DMS53 treated with DMSO at 0.1 percent for 48 hours (cell line): ENCODE measurements around the gene XXYLT1.

Experiments used
- DNase-seq: peaks from one replicate; lab custom pipeline; 2025; ENCODE audit not compliant: unreplicated experiment; lab: John Stamatoyannopoulos, UW

The XXYLT1 gene

GRCh38 chr3:195137638-195138588 is 133.0 kb downstream of the XXYLT1 start:
- DNase-seq: no peak

GRCh38 chr3:195135917-195136316 is 135.0 kb downstream of the XXYLT1 start:
- no peak for DNase-seq

- no peak for DNase-seq
Measured at GRCh38 chr3:195134431-195134830, 136.5 kb downstream of the XXYLT1 start.

- DNase-seq: no peak
Measured at GRCh38 chr3:195133462-195133861, 137.5 kb downstream of the XXYLT1 start.

GRCh38 chr3:195133013-195133412 is 137.9 kb downstream of the XXYLT1 start:
- DNase-seq: no peak

- no peak for DNase-seq
Measured at GRCh38 chr3:195131176-195131575, 139.8 kb downstream of the XXYLT1 start.

GRCh38 chr3:195129644-195130492 is 141.1 kb downstream of the XXYLT1 start:
- DNase-seq: no peak

- DNase-seq: no peak
Measured at GRCh38 chr3:195129072-195129643, 141.8 kb downstream of the XXYLT1 start.

GRCh38 chr3:195128255-195129071 is 142.5 kb downstream of the XXYLT1 start:
- no peak for DNase-seq

GRCh38 chr3:195126056-195126605 is 144.8 kb downstream of the XXYLT1 start:
- DNase-seq: no peak

GRCh38 chr3:195125646-195126045 is 145.3 kb downstream of the XXYLT1 start:
- no peak for DNase-seq

GRCh38 chr3:195124378-195124992 is 146.5 kb downstream of the XXYLT1 start:
- no peak for DNase-seq

- no peak for DNase-seq
Measured at GRCh38 chr3:195123281-195123691, 147.7 kb downstream of the XXYLT1 start.

GRCh38 chr3:195122261-195122660 is 148.7 kb downstream of the XXYLT1 start:
- no peak for DNase-seq

GRCh38 chr3:195120267-195120601 is 150.7 kb downstream of the XXYLT1 start:
- no peak for DNase-seq

- DNase-seq: no peak
Measured at GRCh38 chr3:195119461-195120266, 151.3 kb downstream of the XXYLT1 start.

GRCh38 chr3:195118671-195119070 is 152.3 kb downstream of the XXYLT1 start:
- DNase-seq: no peak

- DNase-seq: peak; percentile 64
Measured at GRCh38 chr3:195117978-195118581, 152.9 kb downstream of the XXYLT1 start.
